SH-SY5Y (cell line): ENCODE measurements around the gene GDPD1.

Experiments used
- GATA2 ChIP-seq: IDR thresholded peaks from 2 replicates; pipeline ENCODE4 v1.6.1; 2011; ENCODE audit warnings: mild to moderate bottlenecking, low read depth, low read length
- GATA3 ChIP-seq: IDR thresholded peaks from 2 replicates; pipeline ENCODE4 v1.6.1; 2011; ENCODE audit warnings: low read depth, mild to moderate bottlenecking, low read length, moderate library complexity

The GDPD1 gene

GRCh38 chr17:59287891-59288290 lies 67.6 kb downstream of the GDPD1 start:
- no peak for TF ChIP-seq GATA3
- TF ChIP-seq GATA2, result no peak

GRCh38 chr17:59289981-59290301 lies 69.6 kb downstream of the GDPD1 start:
- TF ChIP-seq GATA2, result no peak
- TF ChIP-seq GATA3, result no peak

GRCh38 chr17:59292174-59292523 lies 71.8 kb downstream of the GDPD1 start:
- TF ChIP-seq GATA2, result no peak
- TF ChIP-seq GATA3, result no peak

- no peak for TF ChIP-seq GATA3
- TF ChIP-seq GATA2, result no peak
These were observed 75.9 kb downstream of the GDPD1 start for GRCh38 chr17:59296190-59296589.

- no peak for TF ChIP-seq GATA3
- TF ChIP-seq GATA2, result no peak
These were observed 78.2 kb downstream of the GDPD1 start for GRCh38 chr17:59298521-59298920.

- TF ChIP-seq GATA3 (no peak), GATA2 (no peak)
These were observed 79.2 kb downstream of the GDPD1 start for GRCh38 chr17:59299400-59300092.

- TF ChIP-seq GATA3 (no peak), GATA2 (no peak)
These were observed 80.6 kb downstream of the GDPD1 start for GRCh38 chr17:59300941-59301340.

GRCh38 chr17:59304811-59305210 lies 84.5 kb downstream of the GDPD1 start:
- no peak for TF ChIP-seq GATA3

- TF ChIP-seq GATA3 (no peak), GATA2 (no peak)
These were observed 90.1 kb downstream of the GDPD1 start for GRCh38 chr17:59310263-59310920.

- TF ChIP-seq GATA2, result no peak
- no peak for TF ChIP-seq GATA3
These were observed 90.7 kb downstream of the GDPD1 start for GRCh38 chr17:59311051-59311468.

GRCh38 chr17:59315866-59316265 lies 95.6 kb downstream of the GDPD1 start:
- TF ChIP-seq GATA2 (no peak), GATA3 (no peak)
